OCI-LY7 (cell line): ENCODE results near the gene EPSTI1. TPM values are rescaled to one million over a fixed set of nuclear protein-coding genes. Genes with fewer than 3 reads are reported as not detected.

ENCODE experiments used
- BruUV-seq: library from RNA; stranded (reverse); fragments of 400-500 nt; replicated peaks from 2 replicates; lab custom pipeline; 2021; lab: Mats Ljungman, UMichigan
- CTCF ChIA-PET: fragments of 300-600 bp; sonication (Branson Sonifier 250); formaldehyde crosslinking; loops from one replicate; lab custom pipeline; 2022; ENCODE audit warnings: antibody characterized with exemption; ENCODE audit not compliant: unreplicated experiment; lab: Charles Lee
- POLR2A ChIA-PET: fragments of 300-600 bp; sonication (Branson Sonifier 250); formaldehyde crosslinking; loops from one replicate; lab custom pipeline; 2022; ENCODE audit warnings: antibody characterized with exemption; lab: Charles Lee
- DNase-seq: peaks from one replicate; pipeline ENCODE4 v3.0.0-alpha.2; 2015; ENCODE audit warnings: low spot score
- H2AFZ ChIP-seq: fragments of 200-600 bp; sonication (generic), shearing (Covaris generic); 2 replicates; pipeline ENCODE4 v1.6.1; 2014; ENCODE audit warnings: mild to moderate bottlenecking, antibody characterized with exemption, low read length, moderate library complexity
- H3K27ac ChIP-seq: fragments of 200-600 bp; sonication (generic); 2 replicates; pipeline ENCODE4 v1.5.1; 2014; ENCODE audit warnings: mixed run types, low read depth, mild to moderate bottlenecking, moderate library complexity, low read length, inconsistent platforms; ENCODE audit not compliant: poor library complexity, severe bottlenecking
- H3K36me3 ChIP-seq: fragments of 200-600 bp; sonication (generic); 2 replicates; pipeline ENCODE4 v1.6.1; 2014; ENCODE audit warnings: mild to moderate bottlenecking, antibody characterized with exemption, low read length, moderate library complexity, mixed read lengths; ENCODE audit not compliant: insufficient read depth
- H3K4me1 ChIP-seq: fragments of 200-600 bp; sonication (generic); 2 replicates; pipeline ENCODE4 v1.5.1; 2014; ENCODE audit warnings: mild to moderate bottlenecking, low read length; ENCODE audit not compliant: insufficient read depth, poor library complexity, severe bottlenecking
- H3K4me2 ChIP-seq: fragments of 200-600 bp; sonication (generic); 2 replicates; pipeline ENCODE4 v1.6.1; 2014; ENCODE audit warnings: mild to moderate bottlenecking, low read length
- H3K4me3 ChIP-seq: fragments of 200-600 bp; sonication (generic); 2 replicates; pipeline ENCODE4 v1.5.1; 2014; ENCODE audit warnings: mild to moderate bottlenecking, low read depth, low read length; ENCODE audit not compliant: poor library complexity, severe bottlenecking
- H3K79me2 ChIP-seq: fragments of 200-600 bp; sonication (generic); 2 replicates; pipeline ENCODE4 v1.6.1; 2016; ENCODE audit warnings: low read depth, mild to moderate bottlenecking, low read length, moderate library complexity, mixed read lengths; ENCODE audit not compliant: insufficient read depth
- H3K9me2 ChIP-seq: fragments of 200-600 bp; sonication (generic); 2 replicates; pipeline ENCODE4 v1.6.1; 2016; ENCODE audit warnings: mild to moderate bottlenecking, low read length, mixed read lengths; ENCODE audit not compliant: insufficient read depth
- H3K9me3 ChIP-seq: fragments of 200-600 bp; sonication (generic); 2 replicates; pipeline ENCODE4 v1.6.1; 2014; ENCODE audit warnings: mild to moderate bottlenecking, mixed run types, low read length, mixed read lengths
- H4K20me1 ChIP-seq: fragments of 200-600 bp; sonication (generic); 2 replicates; pipeline ENCODE4 v1.6.1; 2014; ENCODE audit warnings: mild to moderate bottlenecking, antibody characterized with exemption, low read length, moderate library complexity, mixed read lengths; ENCODE audit not compliant: insufficient read depth
- CTCF ChIP-seq: fragments of 200-600 bp; sonication (generic); conservative IDR thresholded peaks from 2 replicates; pipeline ENCODE4 v1.5.1; 2014; ENCODE audit warnings: mild to moderate bottlenecking, antibody characterized with exemption, low read length, moderate library complexity, mixed read lengths
- EZH2phosphoT487 ChIP-seq: fragments of 200-600 bp; sonication (generic); IDR thresholded peaks from 2 replicates; pipeline ENCODE4 v1.6.1; 2018; ENCODE audit warnings: low read depth, borderline replicate concordance, mild to moderate bottlenecking, mixed run types, antibody characterized with exemption, low read length, moderate library complexity, mixed read lengths
- intact Hi-C: fragments of 100-400 bp; cut with micrococcal nuclease; formaldehyde crosslinking; loops from one replicate; pipeline ENCODE4 v1.10.0; 2022; ENCODE audit not compliant: unreplicated experiment
- total RNA-seq, 2 experiments: library from RNA; depleted of rRNA in 1 of 2; stranded (reverse); fragments of >200 nt in 1 of 2; shearing (Covaris generic) in 1 of 2; gene quantifications; 2 replicates each; pipeline ENCODE4 v1.2.3, GENCODE V29; 2014 to 2022

EPSTI1 gene
- total RNA-seq, 2 experiments from 2014 or later = 0.49 to 2.1 TPM

GRCh38 chr13:42946927-42947326 lies 45.1 kb downstream of the EPSTI1 start:
- Histone ChIP-seq H3K9me3 (no peaks in the 10 kb centered on the region), H3K4me1 (no peaks in the 10 kb centered on the region), H4K20me1 (no peaks in the 10 kb centered on the region), H3K36me3 (no peaks in the 10 kb centered on the region), H3K4me3 (no peak overlapping the region), H3K79me2 (no peaks in the 10 kb centered on the region), H2AFZ (no peak overlapping the region), H3K4me2 (no peak overlapping the region), H3K27ac (no peak overlapping the region), H3K9me2 (no peaks in the 10 kb centered on the region; the same call in 1 of the 2 replicates)
- DNase-seq = no peak
- TF ChIP-seq CTCF (no peak), EZH2phosphoT487 (no peak)
- intact Hi-C loops = no loop called here
- ChIA-PET CTCF (no interaction called here), POLR2A (no interaction called here)
- no TSS peak for BruUV-seq

DNA sequence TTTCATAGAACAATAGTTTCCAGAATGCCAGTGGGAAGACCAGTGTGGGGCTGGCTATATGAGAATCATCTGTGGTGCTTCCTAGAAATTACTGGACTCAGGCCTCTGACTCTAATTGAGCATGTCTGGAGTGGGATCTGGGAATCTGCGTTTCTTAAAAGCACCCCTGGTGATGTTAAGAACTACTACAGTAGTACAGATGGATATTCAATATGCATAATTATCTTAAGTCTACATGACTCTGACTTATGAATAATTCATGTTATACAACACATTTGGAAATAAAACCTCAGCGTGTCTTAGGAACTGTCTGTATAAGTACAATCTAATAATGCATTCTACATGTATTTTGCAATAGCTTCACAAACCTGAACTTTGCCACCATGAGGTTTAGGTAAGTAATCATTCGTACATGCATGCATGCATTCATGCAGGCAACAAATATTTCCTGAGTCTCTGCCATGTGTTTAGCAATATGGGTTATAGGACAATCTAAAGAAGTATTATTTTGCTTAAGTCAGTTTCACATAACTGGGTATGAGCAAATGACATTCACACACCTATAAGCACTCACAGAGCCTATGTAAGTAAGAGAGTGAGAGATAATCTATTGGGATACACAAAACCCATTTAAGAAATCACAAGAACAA lies 62.0 kb downstream of the EPSTI1 start:
- no peak overlapping the region for H2AFZ ChIP-seq
- no peak for DNase-seq
- H3K36me3 ChIP-seq = no peaks in the 10 kb centered on the region
- BruUV-seq = no TSS peak
- ChIA-PET POLR2A (interaction anchor here (0.7 kb wide), 1 partner anchor 38 kb away, joined by 4 read pairs; no protein-coding TSS in a partner anchor), CTCF (no interaction called here)
- H3K4me1 ChIP-seq = no peaks in the 10 kb centered on the region
- intact Hi-C loops = no loop called here
- no peaks in the 10 kb centered on the region for H3K79me2 ChIP-seq
- H3K9me3 ChIP-seq = no peaks in the 10 kb centered on the region
- no peaks in the 10 kb centered on the region for H3K9me2 ChIP-seq
- H3K27ac ChIP-seq = no peak overlapping the region
- H4K20me1 ChIP-seq = no peaks in the 10 kb centered on the region
- TF ChIP-seq CTCF (no peak), EZH2phosphoT487 (no peak)
- H3K4me2 ChIP-seq = no peak overlapping the region
- no peak overlapping the region for H3K4me3 ChIP-seq

DNA sequence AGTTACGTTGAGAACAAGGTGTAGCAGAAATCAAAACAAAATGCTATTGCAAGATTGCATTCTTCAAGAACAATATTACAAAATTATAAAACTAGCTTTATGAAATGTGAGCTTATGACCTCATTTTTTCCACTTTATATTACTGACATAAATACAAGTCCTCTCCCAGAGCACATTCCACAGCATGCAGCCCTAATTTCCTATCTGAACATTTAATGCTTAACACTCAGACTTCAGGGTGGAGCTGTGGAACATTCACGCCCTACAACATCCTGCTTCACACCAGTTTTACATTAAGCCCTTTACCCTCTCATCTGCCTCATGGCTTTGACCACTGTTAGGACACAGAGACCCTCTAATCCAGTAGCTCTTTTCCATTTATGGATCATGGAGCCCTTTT lies 65.5 kb downstream of the EPSTI1 start:
- DNase-seq = no peak
- Histone ChIP-seq H3K4me3 (no peak overlapping the region), H4K20me1 (no peaks in the 10 kb centered on the region), H3K9me3 (no peaks in the 10 kb centered on the region), H3K9me2 (no peaks in the 10 kb centered on the region), H3K79me2 (no peaks in the 10 kb centered on the region), H3K4me2 (no peak overlapping the region), H3K36me3 (no peaks in the 10 kb centered on the region), H3K4me1 (no peaks in the 10 kb centered on the region), H3K27ac (no peak overlapping the region), H2AFZ (no peak overlapping the region)
- TF ChIP-seq CTCF = no peak
- no TSS peak for BruUV-seq
- ChIA-PET POLR2A (interaction anchor here (0.6 kb wide), 1 partner anchor 738 kb away, joined by 3 read pairs; no protein-coding TSS in a partner anchor), CTCF (no interaction called here)
- intact Hi-C loops = no loop called here
